IMR-90 (cell line): ENCODE results near the gene CEACAM3. TPM values are rescaled to one million over a fixed set of nuclear protein-coding genes. Genes with fewer than 3 reads are reported as not detected.

Experiments used
- ATAC-seq: fragments of 200-7000 bp; cut with Tn5 transposase; 2 replicates; pipeline ENCODE4 v1.9.1; 2020; ENCODE audit warnings: low read depth, mild to moderate bottlenecking, moderate library complexity
- BruUV-seq: library from RNA; stranded (reverse); fragments of 400-500 nt; replicated peaks from 2 replicates; lab custom pipeline; 2021; lab: Mats Ljungman, UMichigan
- CTCF ChIA-PET: fragments of 300-600 bp; formaldehyde crosslinking; extraction: SDS; loops from one replicate; lab custom pipeline; 2021; ENCODE audit warnings: antibody characterized with exemption; lab: Yijun Ruan, JAX
- POLR2A ChIA-PET: fragments of 300-600 bp; sonication (Branson Sonifier 250); formaldehyde crosslinking; loops from one replicate; lab custom pipeline; 2022; ENCODE audit warnings: antibody characterized with exemption; ENCODE audit not compliant: unreplicated experiment; lab: Charles Lee
- DNase-seq: peaks from one replicate; pipeline ENCODE4 v3.0.0; 2013
- H2AFZ ChIP-seq: replicated peaks from 2 replicates; pipeline ENCODE3; 2013; ENCODE audit warnings: low read length, mild to moderate bottlenecking; ENCODE audit not compliant: poor library complexity
- H2AK5ac ChIP-seq: 2 replicates; pipeline ENCODE4 v1.6.1; 2013; ENCODE audit warnings: low read depth, low read length, inconsistent platforms
- H2AK9ac ChIP-seq: replicated peaks from 2 replicates; pipeline ENCODE3; 2013; ENCODE audit warnings: mild to moderate bottlenecking, low read depth, low read length, moderate library complexity; ENCODE audit not compliant: poor library complexity
- H2BK120ac ChIP-seq: 2 replicates; pipeline ENCODE4 v1.6.1; 2013; ENCODE audit warnings: low read depth, low read length, inconsistent platforms
- H2BK15ac ChIP-seq: 3 replicates; pipeline ENCODE4 v1.6.1; 2013; ENCODE audit warnings: low read depth, low read length, inconsistent platforms
- H2BK20ac ChIP-seq: 2 replicates; pipeline ENCODE4 v1.6.1; 2013; ENCODE audit warnings: low read depth, mild to moderate bottlenecking, inconsistent platforms, low read length, moderate library complexity
- H2BK5ac ChIP-seq: 2 replicates; pipeline ENCODE4 v1.6.1; 2013; ENCODE audit warnings: mild to moderate bottlenecking, low read depth, low read length, inconsistent platforms; ENCODE audit not compliant: poor library complexity, severe bottlenecking
- H3K14ac ChIP-seq: replicated peaks from 2 replicates; pipeline ENCODE4 v1.6.1; 2013; ENCODE audit warnings: low read depth, low read length, inconsistent platforms
- H3K18ac ChIP-seq: 2 replicates; pipeline ENCODE4 v1.6.1; 2013; ENCODE audit warnings: low read depth, low read length, control low read depth
- H3K23ac ChIP-seq: 2 replicates; pipeline ENCODE4 v1.6.1; 2013; ENCODE audit warnings: low read depth, low read length, inconsistent platforms
- H3K27ac ChIP-seq: 2 replicates; pipeline ENCODE4 v1.5.1; 2013; ENCODE audit warnings: mild to moderate bottlenecking, control low read depth, low read length; ENCODE audit not compliant: insufficient read depth
- H3K27me3 ChIP-seq: 2 replicates; pipeline ENCODE4 v1.6.1; 2013; ENCODE audit warnings: low read length; ENCODE audit not compliant: control insufficient read depth, insufficient read depth
- H3K36me3 ChIP-seq: 2 replicates; pipeline ENCODE4 v1.6.1; 2013; ENCODE audit warnings: low read length, mixed read lengths; ENCODE audit not compliant: control insufficient read depth, insufficient read depth
- H3K4ac ChIP-seq: 2 replicates; pipeline ENCODE4 v1.6.1; 2013; ENCODE audit warnings: low read depth, low read length, inconsistent platforms
- H3K4me1 ChIP-seq: 2 replicates; pipeline ENCODE4 v1.6.1; 2013; ENCODE audit warnings: low read length, mixed read lengths; ENCODE audit not compliant: control insufficient read depth, insufficient read depth
- H3K4me2 ChIP-seq: 2 replicates; pipeline ENCODE4 v1.6.1; 2013; ENCODE audit warnings: low read depth, mild to moderate bottlenecking, control low read depth, low read length, moderate library complexity
- H3K4me3 ChIP-seq: 2 replicates; pipeline ENCODE4 v1.5.1; 2013; ENCODE audit warnings: low read depth, mild to moderate bottlenecking, control low read depth, low read length, moderate library complexity; ENCODE audit not compliant: insufficient read depth
- H3K56ac ChIP-seq: 2 replicates; pipeline ENCODE4 v1.6.1; 2013; ENCODE audit warnings: low read length, inconsistent platforms; ENCODE audit not compliant: insufficient read depth; ENCODE audit errors: extremely low read depth
- H3K79me1 ChIP-seq, 2 experiments: 2 replicates each; pipeline ENCODE4 v1.6.1; 2013; ENCODE audit warnings: low read length in 2 of 2, inconsistent platforms in 1 of 2, low read depth in 1 of 2
- H3K9ac ChIP-seq: 2 replicates; pipeline ENCODE4 v1.6.1; 2013; ENCODE audit warnings: low read depth, low read length, control low read depth
- H3K9me1 ChIP-seq: 2 replicates; pipeline ENCODE4 v1.6.1; 2013; ENCODE audit warnings: low read length, inconsistent platforms; ENCODE audit not compliant: insufficient read depth
- H3K9me3 ChIP-seq: 2 replicates; pipeline ENCODE4 v1.6.1; 2013; ENCODE audit warnings: low read length; ENCODE audit not compliant: control insufficient read depth, insufficient read depth
- H4K20me1 ChIP-seq: 2 replicates; pipeline ENCODE4 v1.6.1; 2013; ENCODE audit warnings: low read length, inconsistent platforms; ENCODE audit not compliant: insufficient read depth
- H4K5ac ChIP-seq: 2 replicates; pipeline ENCODE4 v1.6.1; 2013; ENCODE audit warnings: mild to moderate bottlenecking, low read depth, low read length, control low read depth
- H4K8ac ChIP-seq, 2 experiments: 2 replicates each; pipeline ENCODE4 v1.6.1; 2013; ENCODE audit warnings: low read depth in 2 of 2, low read length in 2 of 2, control low read depth in 1 of 2, inconsistent platforms in 1 of 2
- H4K91ac ChIP-seq: 2 replicates; pipeline ENCODE4 v1.6.1; 2013; ENCODE audit warnings: low read depth, low read length, inconsistent platforms; ENCODE audit not compliant: insufficient read depth
- BHLHE40 ChIP-seq: fragments of 150-350 bp; IDR thresholded peaks from 2 replicates; pipeline ENCODE4 v1.6.1; 2016; ENCODE audit warnings: mild to moderate bottlenecking, low read depth, low read length
- CEBPB ChIP-seq: IDR thresholded peaks from 2 replicates; pipeline ENCODE4 v1.6.1; 2012; ENCODE audit warnings: low read depth, low read length, improper control_type of control experiment
- CHD1 ChIP-seq: IDR thresholded peaks from 2 replicates; pipeline ENCODE4 v1.6.1; 2012; ENCODE audit warnings: low read depth, low read length, improper control_type of control experiment
- ELK1 ChIP-seq: fragments of 150-350 bp; IDR thresholded peaks from 2 replicates; pipeline ENCODE4 v1.6.1; 2016; ENCODE audit warnings: low read depth, mild to moderate bottlenecking, low read length, moderate library complexity, borderline replicate concordance
- FOS ChIP-seq: fragments of 150-350 bp; IDR thresholded peaks from 2 replicates; pipeline ENCODE4 v1.6.1; 2016; ENCODE audit warnings: low read depth, low read length
- MAFK ChIP-seq: IDR thresholded peaks from 2 replicates; pipeline ENCODE4 v1.6.1; 2012; ENCODE audit warnings: low read depth, low read length, improper control_type of control experiment
- MAZ ChIP-seq: IDR thresholded peaks from 2 replicates; pipeline ENCODE4 v1.6.1; 2012; ENCODE audit warnings: low read depth, mild to moderate bottlenecking, low read length, improper control_type of control experiment, moderate library complexity, borderline replicate concordance
- NFE2L2 ChIP-seq: fragments of 150-350 bp; IDR thresholded peaks from 2 replicates; pipeline ENCODE4 v1.6.1; 2016; ENCODE audit warnings: low read depth, mild to moderate bottlenecking, low read length
- RAD21 ChIP-seq: IDR thresholded peaks from 2 replicates; pipeline ENCODE4 v1.6.1; 2012; ENCODE audit warnings: low read length, improper control_type of control experiment
- RCOR1 ChIP-seq: IDR thresholded peaks from 2 replicates; pipeline ENCODE4 v1.6.1; 2012; ENCODE audit warnings: mild to moderate bottlenecking, low read length, improper control_type of control experiment; ENCODE audit not compliant: insufficient replicate concordance
- RFX5 ChIP-seq: IDR thresholded peaks from 2 replicates; pipeline ENCODE4 v1.8.0; 2012; ENCODE audit warnings: low read depth, mild to moderate bottlenecking, low read length, moderate library complexity
- SMC3 ChIP-seq: fragments of 150-350 bp; IDR thresholded peaks from 2 replicates; pipeline ENCODE4 v1.6.1; 2016; ENCODE audit warnings: low read depth, mild to moderate bottlenecking, antibody characterized with exemption, low read length, moderate library complexity
- WGBS, 2 experiments: methylation state at CpG; one replicate each; pipeline versions ENCODE4 v1.1.5 to v1.1.7; 2013; ENCODE audit warnings: missing lambda C conversion rate in 2 of 2; ENCODE audit not compliant: insufficient read length in 1 of 2; ENCODE audit errors: extremely low coverage in 2 of 2; 5-methylcytosine and 5-hydroxymethylcytosine counted together
- dilution Hi-C: fragments of 300-500 bp; cut with HindIII; formaldehyde crosslinking; loops from one replicate; pipeline ENCODE4 v1.14.3; 2018; ENCODE audit warnings: low sequenced_read_pairs; ENCODE audit not compliant: unreplicated experiment
- in situ Hi-C: fragments of 300-500 bp; cut with MboI; formaldehyde crosslinking; loops from 3 replicates; pipeline ENCODE4 v1.14.3; 2019; ENCODE audit warnings: low sequenced_read_pairs, inconsistent platforms, mixed read lengths
- intact Hi-C: fragments of 100-400 bp; cut with micrococcal nuclease; formaldehyde crosslinking; loops from 2 replicates; pipeline ENCODE4 v1.10.0; 2022
- polyA plus RNA-seq, 3 experiments: library from polyadenylated mRNA; depleted of rRNA; stranded (reverse); fragments of >200 nt; gene quantifications; 2 replicates each; pipeline ENCODE4 v1.2.3, GENCODE V29; 2012; ENCODE audit warnings: low replicate concordance in 1 of 3
- total RNA-seq: library from RNA; depleted of rRNA; stranded (reverse); fragments of >200 nt; gene quantifications from 2 replicates; pipeline ENCODE4 v1.2.3, GENCODE V29; 2012
- TF ChIP-seq, protein P1 (sequence below): fragments of 150-350 bp; IDR thresholded peaks from 2 replicates; pipeline ENCODE4 v1.6.1; 2017; ENCODE audit warnings: mild to moderate bottlenecking, antibody characterized with exemption, low read length, low read depth

Gene CEACAM3
- total and polyA plus RNA-seq, 2 of the 4 experiments (the other 2 are of a cell fraction): not detected

DNA sequence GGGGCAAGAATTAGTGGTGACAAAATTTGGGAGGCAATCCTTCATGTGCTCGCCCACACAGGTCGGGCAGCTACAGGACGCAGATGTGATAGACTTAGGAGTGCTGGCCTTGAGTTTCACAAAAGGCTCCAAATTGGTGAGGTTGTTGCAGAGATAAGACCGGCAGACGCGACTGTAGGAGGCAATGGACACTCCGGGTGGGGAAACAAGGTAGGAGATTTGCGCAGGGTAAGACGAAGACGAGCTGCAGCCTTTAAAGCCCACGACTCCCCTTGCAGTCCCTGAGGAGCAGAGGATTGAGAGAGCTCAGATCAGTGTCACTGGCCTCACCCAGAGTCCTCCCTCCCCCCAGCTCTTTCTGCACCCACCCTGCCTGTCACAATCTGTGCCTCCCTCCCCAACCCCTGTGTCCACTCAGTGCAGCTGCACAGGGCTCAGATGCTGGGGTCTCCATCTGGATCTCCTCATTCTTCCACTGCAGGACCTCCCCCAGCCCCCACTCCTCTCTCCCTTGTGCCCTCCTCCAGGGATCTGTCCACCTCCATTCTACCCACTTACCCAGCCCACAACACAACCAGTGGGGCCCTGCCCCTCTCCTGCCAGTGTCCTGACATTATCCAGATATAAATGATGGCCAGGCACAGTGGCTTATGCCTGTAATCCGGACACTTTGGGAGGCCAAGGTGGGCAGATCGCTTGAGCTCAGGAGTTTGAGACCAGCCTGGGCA is 41.8 kb downstream of the CEACAM3 start:
- no peak overlapping the region for H3K9ac ChIP-seq
- no peak overlapping the region for H3K27ac ChIP-seq
- H2BK120ac ChIP-seq: no peak overlapping the region
- H4K8ac ChIP-seq: no peak overlapping the region
- no peak overlapping the region for H2BK20ac ChIP-seq
- H3K18ac ChIP-seq: no peak overlapping the region
- no TSS peak for BruUV-seq
- H3K79me1 ChIP-seq: no peaks in the 10 kb centered on the region
- H3K4ac ChIP-seq: no peak overlapping the region
- H3K56ac ChIP-seq: no peak overlapping the region
- intact Hi-C loops: no loop called here
- no peak overlapping the region for H2AFZ ChIP-seq
- in situ Hi-C loops: no loop called here
- no peaks in the 10 kb centered on the region for H3K36me3 ChIP-seq
- H3K9me1 ChIP-seq: no peaks in the 10 kb centered on the region
- no peak overlapping the region for H3K4me3 ChIP-seq
- no peaks in the 10 kb centered on the region for H3K4me1 ChIP-seq
- H3K27me3 ChIP-seq: peaks cover 13% of the 10 kb centered on the region
- H4K91ac ChIP-seq: no peak overlapping the region
- WGBS, 2 experiments: 65% methylated on average over 4 of the region's 13 CpGs; no CpG with 5 or more reads in 1 of the 2 experiments
- ATAC-seq (no peak), DNase-seq (no peak)
- no peaks in the 10 kb centered on the region for H3K9me3 ChIP-seq
- H2BK5ac ChIP-seq: no peak overlapping the region
- H3K23ac ChIP-seq: no peak overlapping the region
- H2BK15ac ChIP-seq: no peak overlapping the region
- no peak overlapping the region for H3K14ac ChIP-seq
- ChIA-PET CTCF (no interaction called here), POLR2A (no interaction called here)
- no peak overlapping the region for H3K4me2 ChIP-seq
- H2AK5ac ChIP-seq: no peak overlapping the region
- no peak overlapping the region for H2AK9ac ChIP-seq
- no peaks in the 10 kb centered on the region for H4K20me1 ChIP-seq
- no peak overlapping the region for H4K5ac ChIP-seq
- TF ChIP-seq RAD21: no peak
- TF ChIP-seq FOS: no peak
- TF ChIP-seq, protein P1, sequence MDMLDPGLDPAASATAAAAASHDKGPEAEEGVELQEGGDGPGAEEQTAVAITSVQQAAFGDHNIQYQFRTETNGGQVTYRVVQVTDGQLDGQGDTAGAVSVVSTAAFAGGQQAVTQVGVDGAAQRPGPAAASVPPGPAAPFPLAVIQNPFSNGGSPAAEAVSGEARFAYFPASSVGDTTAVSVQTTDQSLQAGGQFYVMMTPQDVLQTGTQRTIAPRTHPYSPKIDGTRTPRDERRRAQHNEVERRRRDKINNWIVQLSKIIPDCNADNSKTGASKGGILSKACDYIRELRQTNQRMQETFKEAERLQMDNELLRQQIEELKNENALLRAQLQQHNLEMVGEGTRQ: no peak
- TF ChIP-seq CHD1: no peak
- no peak for TF ChIP-seq NFE2L2
- TF ChIP-seq BHLHE40: no peak
- no peak for TF ChIP-seq RFX5
- no peak for TF ChIP-seq RCOR1
- TF ChIP-seq MAZ: no peak
- no peak for TF ChIP-seq CEBPB
- TF ChIP-seq SMC3: no peak
- TF ChIP-seq ELK1: no peak
- no peak for TF ChIP-seq MAFK
- dilution Hi-C loops: no loop called here
